Body of pancreas (tissue), 4 donors: ENCODE measurements around the gene HMCN2. TPM values are rescaled to one million over a fixed set of nuclear protein-coding genes. Genes with fewer than 3 reads are reported as not detected.

Source experiments
- ATAC-seq: fragments of 150-250 bp; one replicate; pipeline ENCODE4 v1.9.1; 2016
- DNase-seq, 4 donors: peaks; one replicate each; pipeline ENCODE4 v3.0.0-alpha.2; 2019
- H3K27ac ChIP-seq, 4 donors: fragments of 200-600 bp; sonication (generic); 1 replicate in 3 of 4; 2 replicates in 1 of 4; pipeline versions ENCODE4 v1.5.1 to v1.6.1; 2016 to 2019; ENCODE audit warnings: mild to moderate bottlenecking in 1 of 4, mixed read lengths in 1 of 4, moderate library complexity in 1 of 4
- H3K27me3 ChIP-seq, 2 donors: fragments of 200-600 bp; sonication (generic); one replicate each; pipeline ENCODE4 v1.6.0; 2016; ENCODE audit warnings: mild to moderate bottlenecking in 1 of 2
- H3K36me3 ChIP-seq, 2 donors: fragments of 200-600 bp; sonication (generic); replicated peaks in 1 of 2; 2 replicates each; pipeline ENCODE4 v1.5.1; 2016; ENCODE audit warnings: low read depth in 2 of 2; ENCODE audit not compliant: insufficient read depth in 1 of 2
- H3K4me1 ChIP-seq: fragments of 200-600 bp; sonication (generic); one replicate; pipeline ENCODE4 v1.6.0; 2016
- H3K4me3 ChIP-seq, 2 donors: fragments of 200-600 bp; sonication (generic); 1 replicate in 1 of 2; 2 replicates in 1 of 2; pipeline ENCODE4 v1.5.1; 2016 to 2019
- H3K9me3 ChIP-seq, 3 donors: fragments of 200-600 bp; sonication (generic); 1 replicate in 2 of 3; 2 replicates in 1 of 3; pipeline ENCODE4 v1.5.1; 2016
- POLR2A ChIP-seq, 3 donors: fragments of 450-650 bp; IDR thresholded peaks; one replicate each; pipeline ENCODE4 v1.6.1; 2016; ENCODE audit warnings: antibody characterized with exemption in 3 of 3, mild to moderate bottlenecking in 2 of 3
- WGBS, 2 donors: methylation state at CpG; one replicate each; pipeline ENCODE4 v1.1.5; 2017; 5-methylcytosine and 5-hydroxymethylcytosine counted together
- intact Hi-C: fragments of 100-400 bp; cut with DNase I; formaldehyde crosslinking; loops from one replicate; pipeline ENCODE4 v1.15.1; 2023
- total RNA-seq, 2 donors: library from RNA; depleted of rRNA; stranded (reverse); fragments of >200 nt; gene quantifications; one replicate each; pipeline ENCODE4 v1.1.0, GENCODE V29; 2016
- TF ChIP-seq, protein P1 (sequence below), 7 experiments: fragments of 450-650 bp in 4 of 7; fragments of 200-600 bp in 3 of 7; sonication (generic) in 3 of 7; IDR thresholded peaks; one replicate each; pipeline ENCODE4 v1.5.1; 2016 to 2019; ENCODE audit warnings: antibody characterized with exemption in 7 of 7

The HMCN2 gene
- total RNA-seq, 2 donors from 2014 or later, result 0.78 to 3.6 TPM

- no peak overlapping the region for H3K4me3 ChIP-seq
- no peaks in the 10 kb centered on the region for H3K4me1 ChIP-seq
- no peaks in the 10 kb centered on the region for H3K36me3 ChIP-seq
- TF ChIP-seq, protein P1, sequence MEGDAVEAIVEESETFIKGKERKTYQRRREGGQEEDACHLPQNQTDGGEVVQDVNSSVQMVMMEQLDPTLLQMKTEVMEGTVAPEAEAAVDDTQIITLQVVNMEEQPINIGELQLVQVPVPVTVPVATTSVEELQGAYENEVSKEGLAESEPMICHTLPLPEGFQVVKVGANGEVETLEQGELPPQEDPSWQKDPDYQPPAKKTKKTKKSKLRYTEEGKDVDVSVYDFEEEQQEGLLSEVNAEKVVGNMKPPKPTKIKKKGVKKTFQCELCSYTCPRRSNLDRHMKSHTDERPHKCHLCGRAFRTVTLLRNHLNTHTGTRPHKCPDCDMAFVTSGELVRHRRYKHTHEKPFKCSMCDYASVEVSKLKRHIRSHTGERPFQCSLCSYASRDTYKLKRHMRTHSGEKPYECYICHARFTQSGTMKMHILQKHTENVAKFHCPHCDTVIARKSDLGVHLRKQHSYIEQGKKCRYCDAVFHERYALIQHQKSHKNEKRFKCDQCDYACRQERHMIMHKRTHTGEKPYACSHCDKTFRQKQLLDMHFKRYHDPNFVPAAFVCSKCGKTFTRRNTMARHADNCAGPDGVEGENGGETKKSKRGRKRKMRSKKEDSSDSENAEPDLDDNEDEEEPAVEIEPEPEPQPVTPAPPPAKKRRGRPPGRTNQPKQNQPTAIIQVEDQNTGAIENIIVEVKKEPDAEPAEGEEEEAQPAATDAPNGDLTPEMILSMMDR (IDR thresholded peaks at IDR 0.05), result no peak
- no peak for TF ChIP-seq POLR2A (IDR thresholded peaks at IDR 0.05)
- H3K27ac ChIP-seq, result no peak overlapping the region
- no peaks in the 10 kb centered on the region for H3K9me3 ChIP-seq
- intact Hi-C loops, result no loop called here
- ATAC-seq (no peak), DNase-seq (no peak)
- 61 to 84% methylated on average over 3 to 9 of the region's 9 CpGs for WGBS, 2 donors
- H3K27me3 ChIP-seq, result no peaks in the 10 kb centered on the region
Observed at GRCh38 chr9:130408669-130409068, 143.1 kb downstream of the HMCN2 start.

GRCh38 chr9:130409246-130409645 is 143.7 kb downstream of the HMCN2 start:
- H3K9me3 ChIP-seq, result no peaks in the 10 kb centered on the region
- ATAC-seq (no peak), DNase-seq (no peak)
- intact Hi-C loops, result no loop called here
- WGBS, 2 donors, result 60 to 69% methylated on average over 4 of the region's 4 CpGs
- TF ChIP-seq POLR2A (IDR thresholded peaks at IDR 0.05), result no peak
- TF ChIP-seq, protein P1 (IDR thresholded peaks at IDR 0.05), result no peak
- no peaks in the 10 kb centered on the region for H3K27me3 ChIP-seq
- no peaks in the 10 kb centered on the region for H3K36me3 ChIP-seq
- H3K4me3 ChIP-seq, result no peak overlapping the region
- H3K27ac ChIP-seq, result no peak overlapping the region
- no peaks in the 10 kb centered on the region for H3K4me1 ChIP-seq

DNA sequence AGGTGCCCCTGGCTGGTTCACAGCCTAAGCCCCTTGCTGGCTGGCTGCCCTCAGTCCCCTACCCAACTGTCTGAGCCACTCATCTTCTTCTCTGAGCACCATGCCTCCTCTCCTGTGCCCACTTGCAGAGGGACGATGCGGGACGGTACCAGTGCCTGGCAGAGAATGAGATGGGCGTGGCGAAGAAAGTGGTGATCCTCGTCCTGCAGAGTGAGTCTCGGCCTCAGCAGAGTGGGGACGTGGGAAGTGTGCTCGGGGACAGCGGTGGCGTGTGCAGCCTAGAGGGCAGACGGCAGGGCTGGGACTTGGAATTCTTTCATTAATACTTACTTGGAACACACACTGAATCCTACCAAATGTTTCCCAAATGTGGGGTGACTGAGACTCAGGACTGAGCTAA is 144.9 kb downstream of the HMCN2 start:
- DNase-seq, result no peak
- no peaks in the 10 kb centered on the region for H3K9me3 ChIP-seq
- ATAC-seq, result no peak
- H3K27me3 ChIP-seq, result no peaks in the 10 kb centered on the region
- no peak overlapping the region for H3K27ac ChIP-seq
- H3K4me1 ChIP-seq, result no peaks in the 10 kb centered on the region
- H3K36me3 ChIP-seq, result no peaks in the 10 kb centered on the region
- H3K4me3 ChIP-seq, result no peak overlapping the region
- intact Hi-C loops, result no loop called here
- no peak for TF ChIP-seq POLR2A (IDR thresholded peaks at IDR 0.05)
- TF ChIP-seq, protein P1 (IDR thresholded peaks at IDR 0.05), result no peak
- 78 to 79% methylated on average over 12 of the region's 12 CpGs for WGBS, 2 donors

- Histone ChIP-seq H3K27me3 (no peaks in the 10 kb centered on the region), H3K9me3 (no peaks in the 10 kb centered on the region), H3K36me3 (no peaks in the 10 kb centered on the region), H3K4me3 (no peak overlapping the region), H3K4me1 (no peaks in the 10 kb centered on the region), H3K27ac (no peak overlapping the region)
- no peak for TF ChIP-seq POLR2A (IDR thresholded peaks at IDR 0.05)
- TF ChIP-seq, protein P1 (IDR thresholded peaks at IDR 0.05), result no peak
- intact Hi-C loops, result no loop called here
- DNase-seq, result no peak
- ATAC-seq, result no peak
- 81 to 86% methylated on average over 3 of the region's 3 CpGs for WGBS, 2 donors
Observed at GRCh38 chr9:130411566-130411915, 146.0 kb downstream of the HMCN2 start.

DNA sequence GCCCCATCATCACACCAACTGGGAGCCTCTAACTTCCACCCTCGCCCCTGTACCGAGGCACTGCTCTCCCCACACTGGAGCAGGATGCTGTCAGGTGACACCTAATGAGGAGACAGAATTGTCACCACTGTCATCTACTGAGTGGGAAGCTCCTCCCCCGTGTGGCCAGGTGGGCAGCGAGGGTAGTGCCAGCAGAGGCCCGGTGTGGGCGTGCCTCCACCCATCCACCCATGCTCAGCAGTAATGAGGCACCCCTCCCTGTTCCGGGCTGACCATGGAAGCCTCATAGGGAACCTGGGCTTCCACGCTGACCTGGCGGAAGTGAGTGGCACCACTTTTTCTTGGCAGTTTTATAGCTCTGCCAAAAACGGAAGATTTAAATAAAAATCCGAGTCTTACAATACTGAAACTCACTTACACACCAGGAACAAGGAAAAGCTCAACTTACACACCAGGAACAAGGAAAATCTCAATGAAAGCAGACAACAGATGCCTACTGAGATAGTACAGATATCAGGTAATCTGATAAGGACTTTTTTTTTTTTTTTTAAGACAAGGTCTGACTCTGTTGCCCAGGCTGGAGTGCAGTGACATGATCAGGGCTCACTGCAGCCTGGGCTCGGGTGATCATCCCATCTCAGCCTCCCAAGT is 148.6 kb downstream of the HMCN2 start:
- H3K4me1 ChIP-seq, result no peaks in the 10 kb centered on the region
- H3K36me3 ChIP-seq, result no peaks in the 10 kb centered on the region
- intact Hi-C loops, result no loop called here
- no peak for TF ChIP-seq POLR2A (IDR thresholded peaks at IDR 0.05)
- TF ChIP-seq, protein P1 (IDR thresholded peaks at IDR 0.05), result no peak
- 85 to 89% methylated on average over 9 to 12 of the region's 12 CpGs for WGBS, 2 donors
- H3K27me3 ChIP-seq, result no peaks in the 10 kb centered on the region
- no peaks in the 10 kb centered on the region for H3K9me3 ChIP-seq
- DNase-seq (no peak), ATAC-seq (no peak)
- H3K4me3 ChIP-seq, result no peak overlapping the region
- H3K27ac ChIP-seq, result no peak overlapping the region
